Measurements from ENCODE around the gene PMP22.

The PMP22 gene

DNA sequence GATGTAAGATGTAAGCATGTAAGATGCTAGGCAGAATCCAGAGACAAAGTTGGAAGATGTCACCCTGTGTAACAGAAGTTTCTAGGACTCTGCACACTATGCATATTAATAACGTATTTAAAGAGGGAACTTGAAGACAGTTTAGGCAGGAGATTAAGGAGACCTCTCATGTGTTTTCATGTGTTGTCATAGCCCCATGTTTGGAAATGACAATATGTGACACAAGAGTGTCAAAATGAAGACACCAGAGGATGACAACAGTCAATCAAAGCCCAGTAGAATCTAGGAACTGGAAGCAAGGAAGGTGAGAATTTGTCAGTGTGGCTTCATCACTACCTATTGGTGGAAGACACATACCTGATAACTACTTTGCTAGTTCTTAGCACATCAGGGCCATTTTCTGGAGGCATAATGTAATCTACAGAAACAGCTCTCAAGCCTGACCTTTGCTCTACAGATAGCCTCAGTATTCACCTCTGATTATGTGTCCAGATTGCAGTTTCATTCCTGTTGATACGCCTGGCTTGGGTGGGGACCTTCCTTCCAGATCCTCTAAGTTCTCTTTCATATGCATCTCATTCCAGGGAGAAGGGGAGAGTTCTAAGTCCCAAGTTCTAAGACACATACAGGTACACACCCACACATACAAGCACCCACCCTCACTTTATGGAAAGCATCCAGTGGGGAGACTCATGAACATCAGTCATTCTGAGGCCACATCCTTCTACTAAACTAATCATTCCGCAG, 26.3 kb downstream of the PMP22 start:
- TF ChIP-seq, protein P1, sequence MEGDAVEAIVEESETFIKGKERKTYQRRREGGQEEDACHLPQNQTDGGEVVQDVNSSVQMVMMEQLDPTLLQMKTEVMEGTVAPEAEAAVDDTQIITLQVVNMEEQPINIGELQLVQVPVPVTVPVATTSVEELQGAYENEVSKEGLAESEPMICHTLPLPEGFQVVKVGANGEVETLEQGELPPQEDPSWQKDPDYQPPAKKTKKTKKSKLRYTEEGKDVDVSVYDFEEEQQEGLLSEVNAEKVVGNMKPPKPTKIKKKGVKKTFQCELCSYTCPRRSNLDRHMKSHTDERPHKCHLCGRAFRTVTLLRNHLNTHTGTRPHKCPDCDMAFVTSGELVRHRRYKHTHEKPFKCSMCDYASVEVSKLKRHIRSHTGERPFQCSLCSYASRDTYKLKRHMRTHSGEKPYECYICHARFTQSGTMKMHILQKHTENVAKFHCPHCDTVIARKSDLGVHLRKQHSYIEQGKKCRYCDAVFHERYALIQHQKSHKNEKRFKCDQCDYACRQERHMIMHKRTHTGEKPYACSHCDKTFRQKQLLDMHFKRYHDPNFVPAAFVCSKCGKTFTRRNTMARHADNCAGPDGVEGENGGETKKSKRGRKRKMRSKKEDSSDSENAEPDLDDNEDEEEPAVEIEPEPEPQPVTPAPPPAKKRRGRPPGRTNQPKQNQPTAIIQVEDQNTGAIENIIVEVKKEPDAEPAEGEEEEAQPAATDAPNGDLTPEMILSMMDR (IDR thresholded peaks at IDR 0.05; ENCODE audit: extremely low read depth, missing control alignments): no peak
- DNase-seq (ENCODE audit: low spot score): no peak

DNA sequence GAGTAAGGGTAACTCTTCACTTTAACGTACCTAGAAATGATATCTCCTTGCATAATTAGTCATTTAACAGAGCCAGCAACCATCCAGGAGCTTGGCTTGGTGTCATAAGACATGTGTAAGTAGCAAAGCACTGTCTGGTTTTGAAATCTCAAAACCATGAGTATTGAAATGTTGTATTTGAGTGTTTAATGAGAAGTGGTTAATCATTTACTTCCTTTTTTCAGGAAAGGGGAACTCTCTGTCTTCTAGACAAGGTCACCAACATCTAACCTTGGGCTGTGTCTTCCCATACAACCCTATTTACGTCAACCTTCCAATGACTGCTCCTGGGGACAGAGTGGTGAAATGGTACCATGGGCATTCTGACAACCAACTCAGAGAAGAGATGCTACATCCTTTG, 27.1 kb downstream of the PMP22 start:
- DNase-seq (ENCODE audit: low spot score): no peak
- TF ChIP-seq, protein P1 (IDR thresholded peaks at IDR 0.05; ENCODE audit: extremely low read depth, missing control alignments): no peak

DNA sequence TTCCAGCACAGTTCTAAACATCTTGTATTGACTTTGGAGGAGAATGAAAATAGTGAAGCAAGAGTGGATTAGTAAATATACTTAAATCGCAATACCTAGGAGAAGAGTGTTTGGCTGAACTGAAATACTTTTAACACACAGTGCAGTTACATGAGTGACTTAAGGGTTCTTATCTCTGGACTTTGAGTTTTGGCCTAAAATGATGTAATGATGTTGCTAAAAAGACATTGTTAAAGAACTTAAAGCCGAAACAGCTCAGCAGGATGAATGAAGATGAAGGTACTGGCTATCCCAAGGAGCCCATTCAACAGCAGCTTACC, 28.1 kb downstream of the PMP22 start:
- TF ChIP-seq, protein P1 (IDR thresholded peaks at IDR 0.05; ENCODE audit: extremely low read depth, missing control alignments): no peak
- no peak for DNase-seq (ENCODE audit: low spot score)

- TF ChIP-seq, protein P1 (IDR thresholded peaks at IDR 0.05; ENCODE audit: extremely low read depth, missing control alignments): no peak
- DNase-seq (ENCODE audit: low spot score): no peak
These were observed 28.6 kb downstream of the PMP22 start for GRCh38 chr17:15236281-15237105.

- no peak for DNase-seq (ENCODE audit: low spot score)
- TF ChIP-seq, protein P1 (IDR thresholded peaks at IDR 0.05; ENCODE audit: extremely low read depth, missing control alignments): no peak
These were observed 31.2 kb downstream of the PMP22 start for GRCh38 chr17:15233971-15234370.

DNA sequence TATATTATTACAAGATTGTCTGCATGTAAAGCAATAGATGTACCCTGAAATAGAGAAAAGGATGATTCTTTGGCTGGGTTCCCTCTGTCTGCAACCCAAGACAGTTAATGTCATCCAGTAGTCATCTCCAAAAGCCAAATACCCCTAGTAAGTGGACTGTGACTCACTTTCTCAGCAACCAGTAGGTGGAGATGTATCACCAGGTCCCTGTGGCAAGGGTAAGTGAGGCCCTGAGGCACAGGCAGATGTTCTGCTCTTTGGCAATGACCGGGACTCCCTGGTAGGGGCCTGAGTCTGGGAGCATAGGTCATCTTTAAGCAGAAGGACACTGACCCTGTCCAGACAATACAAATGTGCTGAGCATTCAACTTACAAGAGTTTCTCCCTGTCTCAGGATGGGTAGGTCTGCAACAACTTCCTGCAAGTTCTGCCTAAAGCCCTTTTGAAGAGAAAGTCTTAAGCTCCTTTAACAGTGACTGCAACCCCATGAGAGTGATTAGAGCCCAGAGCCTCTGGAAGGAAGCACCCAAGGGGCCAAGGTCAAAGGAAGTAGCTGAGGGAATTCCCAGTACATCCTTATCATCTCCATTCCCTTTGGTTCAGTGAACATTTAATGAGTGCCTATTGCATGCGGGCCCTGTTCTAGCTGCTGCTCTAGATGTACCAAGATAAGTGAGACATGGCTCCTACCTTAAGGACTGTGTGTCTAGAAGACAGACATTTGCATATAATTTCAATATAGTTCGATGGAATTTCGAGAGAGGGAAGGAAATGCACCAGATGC, 31.9 kb downstream of the PMP22 start:
- TF ChIP-seq, protein P1 (IDR thresholded peaks at IDR 0.05; ENCODE audit: extremely low read depth, missing control alignments): no peak
- no peak for DNase-seq (ENCODE audit: low spot score)

GRCh38 chr17:15232517-15232915, 32.6 kb downstream of the PMP22 start:
- DNase-seq (ENCODE audit: low spot score): no peak
- TF ChIP-seq, protein P1 (IDR thresholded peaks at IDR 0.05; ENCODE audit: extremely low read depth, missing control alignments): no peak
